ENCODE data around the gene LAMC3. TPM values are rescaled to one million over a fixed set of nuclear protein-coding genes. Genes with fewer than 3 reads are reported as not detected.

Gene LAMC3
- polyA plus RNA-seq, 1 experiment = 0.01 TPM

DNA sequence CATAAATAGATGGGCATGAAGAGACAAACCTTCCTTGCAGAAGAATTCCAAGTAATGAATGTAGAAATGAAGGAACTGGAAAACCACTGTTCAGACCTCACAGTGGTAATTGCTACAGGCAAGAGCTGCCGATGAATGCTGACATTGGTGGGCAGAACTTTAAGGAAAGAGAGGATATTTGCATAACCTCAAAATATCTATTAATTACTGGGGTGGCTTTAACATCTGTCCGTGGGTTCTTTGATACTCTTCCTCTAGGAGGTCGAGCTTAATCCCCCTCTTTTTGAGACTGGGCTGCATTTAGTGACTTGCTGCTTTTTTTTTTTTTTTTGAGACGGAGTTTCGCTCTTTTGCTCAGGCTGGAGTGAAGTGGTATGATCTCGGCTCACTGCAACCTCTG is 34.7 kb downstream of the LAMC3 start:
- H3K36me3 ChIP-seq (ENCODE audit: control insufficient read depth, insufficient read depth, low read length) = no peaks in the 10 kb centered on the region
- no peak for DNase-seq (ENCODE audit: low read depth)
- no peak overlapping the region for H3K4me3 ChIP-seq (ENCODE audit: low read depth, low read length)
- ChIA-PET POLR2A (no interaction called here), CTCF (interaction anchor here (1.0 to 1.5 kb wide), 4 partner anchors 12 to 336 kb away, joined by 3 to 5 read pairs (median 3); no protein-coding TSS in a partner anchor)
- H3K27me3 ChIP-seq (ENCODE audit: control insufficient read depth, insufficient read depth, low read length) = 0 out of 2 replicates have a peak, but pooled peaks cover 1% of the 10 kb centered on the region
- TF ChIP-seq, protein P1, sequence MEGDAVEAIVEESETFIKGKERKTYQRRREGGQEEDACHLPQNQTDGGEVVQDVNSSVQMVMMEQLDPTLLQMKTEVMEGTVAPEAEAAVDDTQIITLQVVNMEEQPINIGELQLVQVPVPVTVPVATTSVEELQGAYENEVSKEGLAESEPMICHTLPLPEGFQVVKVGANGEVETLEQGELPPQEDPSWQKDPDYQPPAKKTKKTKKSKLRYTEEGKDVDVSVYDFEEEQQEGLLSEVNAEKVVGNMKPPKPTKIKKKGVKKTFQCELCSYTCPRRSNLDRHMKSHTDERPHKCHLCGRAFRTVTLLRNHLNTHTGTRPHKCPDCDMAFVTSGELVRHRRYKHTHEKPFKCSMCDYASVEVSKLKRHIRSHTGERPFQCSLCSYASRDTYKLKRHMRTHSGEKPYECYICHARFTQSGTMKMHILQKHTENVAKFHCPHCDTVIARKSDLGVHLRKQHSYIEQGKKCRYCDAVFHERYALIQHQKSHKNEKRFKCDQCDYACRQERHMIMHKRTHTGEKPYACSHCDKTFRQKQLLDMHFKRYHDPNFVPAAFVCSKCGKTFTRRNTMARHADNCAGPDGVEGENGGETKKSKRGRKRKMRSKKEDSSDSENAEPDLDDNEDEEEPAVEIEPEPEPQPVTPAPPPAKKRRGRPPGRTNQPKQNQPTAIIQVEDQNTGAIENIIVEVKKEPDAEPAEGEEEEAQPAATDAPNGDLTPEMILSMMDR (IDR thresholded peaks at IDR 0.05; ENCODE audit: insufficient read depth, low read depth, low read length) = no peak

DNA sequence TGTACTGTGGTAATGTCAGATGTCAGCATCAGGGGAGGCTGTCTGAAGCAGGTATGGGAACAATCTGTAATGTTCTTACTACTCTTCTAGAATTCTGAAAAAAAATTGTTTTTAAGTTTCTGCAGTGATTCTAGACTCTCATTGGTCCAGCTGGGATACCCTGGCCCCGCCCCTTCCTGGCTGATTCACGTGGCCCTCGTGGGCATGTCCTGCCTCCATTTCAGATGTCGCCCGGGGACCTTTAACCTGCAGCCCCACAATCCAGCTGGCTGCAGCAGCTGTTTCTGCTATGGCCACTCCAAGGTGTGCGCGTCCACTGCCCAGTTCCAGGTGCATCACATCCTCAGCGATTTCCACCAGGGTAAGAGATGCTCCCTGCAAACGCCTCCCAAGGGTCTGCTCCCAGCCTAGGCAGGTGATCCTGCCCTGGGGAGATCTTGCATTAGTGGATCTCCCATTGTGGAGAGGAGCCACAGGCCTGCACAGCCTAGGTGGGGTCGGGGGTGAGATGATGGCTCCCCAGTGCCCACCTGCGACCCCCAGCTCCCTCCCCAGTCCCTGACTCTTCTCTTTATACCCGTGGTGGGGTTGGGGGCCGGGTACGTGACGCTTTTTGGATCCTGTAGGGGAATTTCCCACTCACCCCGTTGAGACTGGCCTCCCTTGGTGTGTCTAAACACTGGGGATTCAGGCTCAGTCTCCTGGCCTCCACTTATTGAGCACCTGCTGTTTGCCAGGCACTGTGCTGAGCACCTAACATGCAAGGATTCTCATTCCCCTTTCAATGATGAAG is 36.5 kb downstream of the LAMC3 start:
- ChIA-PET POLR2A (interaction anchor here (0.6 to 0.7 kb wide), 2 partner anchors 45 to 59 kb away, joined by 4 to 8 read pairs; no protein-coding TSS in a partner anchor), CTCF (interaction anchor here (0.8 to 6.5 kb wide), 19 partner anchors 9 to 352 kb away, joined by 3 to 52 read pairs (median 9); partner anchors contain the start of genes EXOSC2 and LAMC3)
- no peak for DNase-seq (ENCODE audit: low read depth)
- no peak overlapping the region for H3K4me3 ChIP-seq (ENCODE audit: low read depth, low read length)
- peaks cover 1% of the 10 kb centered on the region; the same call in 1 of the 2 replicates for H3K27me3 ChIP-seq (ENCODE audit: control insufficient read depth, insufficient read depth, low read length)
- no peaks in the 10 kb centered on the region for H3K36me3 ChIP-seq (ENCODE audit: control insufficient read depth, insufficient read depth, low read length)
- TF ChIP-seq, protein P1 (IDR thresholded peaks at IDR 0.05; ENCODE audit: insufficient read depth, low read depth, low read length) = no peak

DNA sequence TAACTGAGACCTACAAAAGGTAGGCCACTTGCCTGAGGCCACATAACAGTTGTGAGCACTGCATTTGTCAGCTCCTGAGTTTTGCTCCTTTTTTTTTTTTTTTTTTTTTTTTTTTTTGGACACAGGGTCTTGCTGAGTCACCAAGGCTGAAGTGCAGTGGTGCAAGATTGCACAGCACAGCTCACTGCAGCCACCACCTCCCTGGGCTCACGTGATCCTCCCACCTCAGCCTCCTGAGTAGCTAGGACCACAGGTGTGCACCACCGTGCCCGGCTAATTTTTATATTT is 37.1 kb downstream of the LAMC3 start:
- DNase-seq (ENCODE audit: low read depth) = no peak
- TF ChIP-seq, protein P1 (IDR thresholded peaks at IDR 0.05; ENCODE audit: insufficient read depth, low read depth, low read length) = no peak
- Histone ChIP-seq H3K36me3 (ENCODE audit: control insufficient read depth, insufficient read depth, low read length) (no peaks in the 10 kb centered on the region), H3K4me3 (ENCODE audit: low read depth, low read length) (no peak overlapping the region), H3K27me3 (ENCODE audit: control insufficient read depth, insufficient read depth, low read length) (peaks cover 1% of the 10 kb centered on the region; the same call in 1 of the 2 replicates)
- ChIA-PET CTCF (interaction anchor here (0.6 to 6.5 kb wide), 51 partner anchors 10 to 594 kb away, joined by 3 to 52 read pairs (median 4); partner anchors contain the start of genes EXOSC2 and LAMC3), POLR2A (interaction anchor here (0.6 to 0.7 kb wide), 3 partner anchors 9 to 59 kb away, joined by 3 to 8 read pairs (median 4); no protein-coding TSS in a partner anchor)

DNA sequence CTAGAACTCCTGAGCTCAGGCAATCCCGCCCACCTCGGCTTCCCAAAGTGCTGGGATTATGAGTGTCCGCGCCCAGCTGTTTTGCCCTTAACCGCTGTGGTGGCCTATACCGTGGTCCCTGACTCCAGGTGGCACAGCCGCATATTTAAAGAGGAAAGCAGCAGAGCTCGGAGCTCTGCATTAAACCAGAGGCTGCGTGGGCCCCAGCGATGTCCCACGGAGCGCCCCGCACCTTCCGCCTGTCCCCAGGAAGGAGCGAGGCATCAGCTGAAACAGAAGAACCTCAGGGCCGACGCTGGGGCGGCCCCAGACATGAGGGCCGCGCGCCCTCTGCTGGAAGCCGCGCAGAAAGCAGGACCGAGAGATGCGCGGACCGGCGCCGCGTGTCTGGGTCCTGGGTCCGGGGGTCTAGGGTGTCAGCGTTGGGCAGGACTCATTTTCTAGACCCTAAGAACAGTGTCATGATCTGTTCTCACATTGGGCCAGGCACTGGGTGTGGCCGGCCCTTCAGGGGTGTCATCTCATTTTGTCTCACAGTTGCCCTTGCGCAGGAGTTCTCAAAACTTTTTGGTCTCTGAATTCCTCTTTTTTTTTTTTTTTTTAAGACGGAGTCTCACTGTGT is 37.7 kb downstream of the LAMC3 start:
- TF ChIP-seq, protein P1 (IDR thresholded peaks at IDR 0.05; ENCODE audit: insufficient read depth, low read depth, low read length) = peak; percentile 99
- no peak overlapping the region for H3K4me3 ChIP-seq (ENCODE audit: low read depth, low read length)
- no peaks in the 10 kb centered on the region; the same call in 1 of the 2 replicates for H3K27me3 ChIP-seq (ENCODE audit: control insufficient read depth, insufficient read depth, low read length)
- DNase-seq (ENCODE audit: low read depth) = no peak
- H3K36me3 ChIP-seq (ENCODE audit: control insufficient read depth, insufficient read depth, low read length) = no peaks in the 10 kb centered on the region
- ChIA-PET CTCF (interaction anchor here (0.6 to 6.5 kb wide), 52 partner anchors 11 to 594 kb away, joined by 3 to 52 read pairs (median 4); partner anchors contain the start of genes EXOSC2 and LAMC3), POLR2A (interaction anchor here (0.6 to 0.7 kb wide), 2 partner anchors 10 to 46 kb away, joined by 3 to 8 read pairs; no protein-coding TSS in a partner anchor)

DNA sequence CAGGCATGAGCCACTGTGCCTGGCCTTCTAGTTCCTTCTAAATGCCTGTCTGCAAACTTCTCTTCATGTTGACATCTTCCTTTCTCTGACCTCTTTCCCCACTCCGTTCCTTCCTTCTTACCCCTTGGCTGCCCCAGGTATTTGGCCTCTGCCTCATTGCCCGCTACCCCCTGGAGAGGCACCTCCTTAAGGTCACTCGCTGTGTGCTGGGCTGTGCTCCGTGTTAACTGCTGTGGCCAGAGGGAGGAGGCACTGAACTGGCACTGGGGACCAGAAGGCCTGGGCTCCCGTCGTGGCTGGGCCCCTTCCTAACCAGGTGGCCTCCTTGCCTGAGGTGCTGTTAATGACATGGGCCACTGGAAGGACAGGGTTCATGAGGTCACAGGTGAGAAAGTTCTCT is 39.4 kb downstream of the LAMC3 start:
- H3K4me3 ChIP-seq (ENCODE audit: low read depth, low read length) = no peak overlapping the region
- TF ChIP-seq, protein P1 (IDR thresholded peaks at IDR 0.05; ENCODE audit: insufficient read depth, low read depth, low read length) = no peak
- ChIA-PET POLR2A (no interaction called here), CTCF (interaction anchor here (0.8 to 6.5 kb wide), 7 partner anchors 9 to 346 kb away, joined by 3 to 52 read pairs (median 11); partner anchors contain the start of gene LAMC3)
- no peak for DNase-seq (ENCODE audit: low read depth)
- H3K27me3 ChIP-seq (ENCODE audit: control insufficient read depth, insufficient read depth, low read length) = no peaks in the 10 kb centered on the region; the same call in 1 of the 2 replicates
- H3K36me3 ChIP-seq (ENCODE audit: control insufficient read depth, insufficient read depth, low read length) = no peaks in the 10 kb centered on the region
